Testis (tissue), 3 donors: ENCODE results near the gene KANK2. TPM values are rescaled to one million over a fixed set of nuclear protein-coding genes. Genes with fewer than 3 reads are reported as not detected.
"Not testable (repeated sequence)": the region's sequence is repeated elsewhere in the genome, so short reads cannot be mapped to it uniquely, and the experiment has no call there.

Experiments
- DNase-seq: peaks from one replicate; pipeline ENCODE4 v3.0.0-alpha.2; 2019
- H3K27ac ChIP-seq, 2 donors: fragments of 200-600 bp; sonication (generic); one replicate each; pipeline ENCODE4 v1.5.1; 2019
- H3K27me3 ChIP-seq: fragments of 200-600 bp; sonication (generic); one replicate; pipeline ENCODE4 v1.5.1; 2019
- H3K36me3 ChIP-seq: fragments of 200-600 bp; sonication (generic); one replicate; pipeline ENCODE4 v1.5.1; 2017; ENCODE audit warnings: low read depth; ENCODE audit errors: missing control alignments
- H3K4me1 ChIP-seq: fragments of 200-600 bp; sonication (generic); one replicate; pipeline ENCODE4 v1.5.1; 2019
- H3K4me3 ChIP-seq, 2 donors: fragments of 200-600 bp; sonication (generic); one replicate each; pipeline ENCODE4 v1.5.1; 2017 to 2019
- H3K9me3 ChIP-seq: fragments of 200-600 bp; sonication (generic); one replicate; pipeline ENCODE4 v1.5.1; 2017
- CTCF ChIP-seq, 3 experiments: fragments of 450-650 bp in 2 of 3; fragments of 200-600 bp in 1 of 3; sonication (generic) in 1 of 3; IDR thresholded peaks; one replicate each; pipeline ENCODE4 v1.5.1; 2016 to 2019; ENCODE audit warnings: antibody characterized with exemption in 3 of 3, mild to moderate bottlenecking in 2 of 3, moderate library complexity in 1 of 3
- POLR2A ChIP-seq: fragments of 450-650 bp; IDR thresholded peaks from one replicate; pipeline ENCODE4 v1.6.1; 2017; ENCODE audit warnings: antibody characterized with exemption, mild to moderate bottlenecking, moderate library complexity
- WGBS, 2 donors: methylation state at CpG; one replicate each; pipeline ENCODE4 v1.1.5; 2018; 5-methylcytosine and 5-hydroxymethylcytosine counted together
- intact Hi-C: fragments of 100-400 bp; cut with DNase I; formaldehyde crosslinking; loops from one replicate; pipeline ENCODE4 v1.15.1; 2023; ENCODE audit warnings: low total_unique reads
- polyA plus RNA-seq: library from polyadenylated mRNA; stranded (reverse); fragments of 350-450 nt; fragmentation: Illumina TruSeq; extraction: RNeasy Lipid Tissue Mini Kit (QIAGEN cat#74804); gene quantifications from one replicate; pipeline ENCODE4 v1.2.3, GENCODE V29; 2014; ENCODE audit warnings: low read depth, low replicate concordance; ENCODE audit not compliant: insufficient read depth
- total RNA-seq, 2 donors: library from RNA; depleted of rRNA; stranded (reverse); fragments of >200 nt; gene quantifications; one replicate each; pipeline ENCODE4 v1.2.3, GENCODE V29; 2016

The KANK2 gene
- total and polyA plus RNA-seq, 3 donors from 2014 or later = 77.7 to 161 (median 98.9) TPM

- Histone ChIP-seq H3K36me3 (no peaks in the 10 kb centered on the region), H3K9me3 (no peaks in the 10 kb centered on the region), H3K27me3 (no peaks in the 10 kb centered on the region), H3K4me3 (no peak overlapping the region), H3K27ac (peak overlapping the region; percentile 83 to 92), H3K4me1 (peaks cover 39% of the 10 kb centered on the region)
- TF ChIP-seq CTCF (IDR thresholded peaks at IDR 0.05) (no peak), POLR2A (no peak)
- intact Hi-C loops = no loop called here
- WGBS, 2 donors = 23 to 31% methylated on average over 13 to 17 of the region's 22 CpGs
- peak; percentile 83 for DNase-seq
These were observed 54.7 kb downstream of the KANK2 start for GRCh38 chr19:11142528-11143171.

GRCh38 chr19:11141937-11142527, 55.3 kb downstream of the KANK2 start:
- H3K36me3 ChIP-seq = no peaks in the 10 kb centered on the region
- no peak overlapping the region for H3K4me3 ChIP-seq
- peaks cover 44% of the 10 kb centered on the region for H3K4me1 ChIP-seq
- WGBS, 2 donors = 59 to 76% methylated on average over 3 to 9 of the region's 9 CpGs
- intact Hi-C loops = no loop called here
- H3K9me3 ChIP-seq = no peaks in the 10 kb centered on the region
- DNase-seq = no peak
- no peaks in the 10 kb centered on the region for H3K27me3 ChIP-seq
- peak overlapping the region; percentile 83 to 92 for H3K27ac ChIP-seq
- TF ChIP-seq CTCF (IDR thresholded peaks at IDR 0.05) (no peak), POLR2A (no peak)

GRCh38 chr19:11140896-11141295, 56.4 kb downstream of the KANK2 start:
- Histone ChIP-seq H3K9me3 (no peaks in the 10 kb centered on the region), H3K36me3 (no peaks in the 10 kb centered on the region), H3K27me3 (no peaks in the 10 kb centered on the region), H3K27ac (peak overlapping the region in 1 of 2 donors; percentile 92), H3K4me3 (no peak overlapping the region), H3K4me1 (peaks cover 47% of the 10 kb centered on the region)
- WGBS, 2 donors = 86 to 94% methylated on average over 9 of the region's 9 CpGs
- no peak for TF ChIP-seq POLR2A
- TF ChIP-seq CTCF (IDR thresholded peaks at IDR 0.05) = no peak
- intact Hi-C loops = no loop called here
- no peak for DNase-seq

- H3K36me3 ChIP-seq, DNase-seq, H3K27me3 ChIP-seq, H3K9me3 ChIP-seq, intact Hi-C loops, H3K4me3 ChIP-seq: not testable (repeated sequence)
- Histone ChIP-seq H3K27ac (peak overlapping the region in 1 of 2 donors; percentile 88), H3K4me1 (peaks cover 47% of the 10 kb centered on the region)
- WGBS, 2 donors = 79 to 90% methylated on average over 8 to 10 of the region's 10 CpGs
These were observed 57.3 kb downstream of the KANK2 start for GRCh38 chr19:11140023-11140538.

GRCh38 chr19:11138601-11139300, 58.6 kb downstream of the KANK2 start:
- Histone ChIP-seq H3K4me3 (no peak overlapping the region), H3K27ac (peak overlapping the region; percentile 61 to 88), H3K9me3 (no peaks in the 10 kb centered on the region), H3K4me1 (peaks cover 47% of the 10 kb centered on the region), H3K36me3 (no peaks in the 10 kb centered on the region), H3K27me3 (no peaks in the 10 kb centered on the region)
- intact Hi-C loops = loop anchor here (10.0 kb wide), 1 partner anchor 146 kb away; no protein-coding TSS in a partner anchor
- peak; percentile 60 for DNase-seq
- TF ChIP-seq POLR2A = no peak
- WGBS, 2 donors = 39 to 54% methylated on average over 10 to 13 of the region's 13 CpGs
